ENCODE results near the gene JUNB. TPM values are rescaled to one million over a fixed set of nuclear protein-coding genes. Genes with fewer than 3 reads are reported as not detected.

The JUNB gene
- total and polyA plus RNA-seq, 5 donors from 2014 or later = 582 to 2,802 (median 812) TPM

DNA sequence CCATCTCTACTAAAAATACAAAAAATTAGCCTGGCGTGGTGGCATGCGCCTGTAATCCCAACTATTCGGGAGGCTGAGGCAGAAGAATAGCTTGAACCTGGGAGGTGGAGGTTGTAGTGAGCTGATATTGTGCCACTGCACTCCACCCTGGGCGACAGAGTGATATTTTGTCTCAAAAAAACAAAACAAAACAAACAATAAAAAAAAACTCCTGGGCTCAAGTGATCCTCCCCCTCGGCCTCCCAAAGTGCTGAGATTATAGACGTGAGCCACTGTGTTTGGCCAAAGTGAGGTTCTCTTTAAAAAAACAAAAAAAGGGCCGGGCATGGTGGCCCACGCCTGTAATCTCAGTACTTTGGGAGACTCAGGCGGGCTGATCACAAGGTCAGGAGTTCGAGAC, 3.8 kb upstream of the JUNB start:
- DNase-seq (no peak), ATAC-seq (ENCODE audit: low read depth in 2 of 2) (no peak)
- Histone ChIP-seq H3K4me3 (ENCODE audit: low read depth, low read length) (no peak overlapping the region), H3K36me3 (ENCODE audit: control insufficient read depth, insufficient read depth, low read length) (no peaks in the 10 kb centered on the region), H3K27me3 (ENCODE audit: control insufficient read depth, insufficient read depth, low read length) (no peaks in the 10 kb centered on the region), H3K27ac (ENCODE audit: insufficient read depth, low read length, poor library complexity, severe bottlenecking) (peak overlapping the region; percentile 41), H3K4me1 (ENCODE audit: control insufficient read depth, insufficient read depth, low read length, poor library complexity, severe bottlenecking) (peaks cover 68% of the 10 kb centered on the region), H3K9me3 (ENCODE audit: control insufficient read depth in 2 of 2, low read length in 2 of 2) (no peaks in the 10 kb centered on the region)
- no peaks in the 10 kb centered on the region for H3K36me3 Mint-ChIP-seq
- H3K4me1 Mint-ChIP-seq = peaks cover 0 to 26% (median 14%) of the 10 kb centered on the region in 4 donors
- peaks cover 15% of the 10 kb centered on the region for H3K27me3 Mint-ChIP-seq
- peaks cover 0 to 3% (median 0%) of the 10 kb centered on the region in 7 donors for H3K9me3 Mint-ChIP-seq
- no peak overlapping the region for H3K4me3 Mint-ChIP-seq
- H3K27ac Mint-ChIP-seq = peak overlapping the region in 2 of 3 donors; percentile 90 to 93

DNA sequence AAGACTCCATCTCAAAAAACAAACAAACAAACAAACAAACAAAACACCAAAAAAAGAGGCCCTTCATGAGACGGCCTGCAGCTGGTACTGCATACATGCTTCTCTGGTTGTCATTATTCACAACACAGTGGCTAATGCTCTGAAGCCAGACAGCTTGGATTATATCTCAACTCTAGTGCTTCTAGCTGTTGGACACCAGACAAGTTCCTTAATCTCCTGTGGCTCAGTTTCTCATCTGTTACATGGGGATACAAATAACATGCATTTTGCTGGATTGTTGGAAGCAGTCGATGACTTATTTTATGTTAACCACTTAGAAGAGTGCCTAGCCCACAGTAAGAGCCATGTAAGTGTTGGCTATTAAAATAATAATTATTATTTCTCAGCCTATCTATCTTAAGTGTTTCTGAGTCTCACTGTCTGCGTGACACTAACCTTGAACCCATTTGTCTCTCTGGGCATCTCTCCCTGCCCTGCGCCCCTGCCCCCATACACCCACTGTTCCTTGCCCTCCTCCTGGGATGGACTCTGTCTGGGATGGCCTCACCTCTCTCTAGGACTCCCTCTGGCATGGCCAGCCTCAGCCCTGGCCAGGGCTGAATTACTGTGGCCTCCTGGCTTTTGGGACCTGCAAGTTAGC, 3.1 kb upstream of the JUNB start:
- peak overlapping the region; percentile 100 for H3K27ac ChIP-seq (ENCODE audit: insufficient read depth, low read length, poor library complexity, severe bottlenecking)
- peaks cover 18% of the 10 kb centered on the region for H3K27me3 Mint-ChIP-seq
- DNase-seq (no peak), ATAC-seq (ENCODE audit: low read depth in 2 of 2) (no peak)
- peaks cover 0 to 9% (median 0%) of the 10 kb centered on the region in 7 donors for H3K9me3 Mint-ChIP-seq
- H3K27ac Mint-ChIP-seq = peak overlapping the region; percentile 93 to 95 (median 94)
- no peak overlapping the region for H3K4me3 ChIP-seq (ENCODE audit: low read depth, low read length)
- peak overlapping the region in 3 of 4 donors; percentile 82 to 84 (median 82) for H3K4me3 Mint-ChIP-seq
- H3K9me3 ChIP-seq (ENCODE audit: control insufficient read depth in 2 of 2, low read length in 2 of 2) = no peaks in the 10 kb centered on the region
- H3K36me3 ChIP-seq (ENCODE audit: control insufficient read depth, insufficient read depth, low read length) = no peaks in the 10 kb centered on the region
- H3K4me1 Mint-ChIP-seq = peaks cover 0 to 26% (median 15%) of the 10 kb centered on the region in 4 donors
- no peaks in the 10 kb centered on the region for H3K27me3 ChIP-seq (ENCODE audit: control insufficient read depth, insufficient read depth, low read length)
- no peaks in the 10 kb centered on the region for H3K36me3 Mint-ChIP-seq
- H3K4me1 ChIP-seq (ENCODE audit: control insufficient read depth, insufficient read depth, low read length, poor library complexity, severe bottlenecking) = peaks cover 64% of the 10 kb centered on the region

DNA sequence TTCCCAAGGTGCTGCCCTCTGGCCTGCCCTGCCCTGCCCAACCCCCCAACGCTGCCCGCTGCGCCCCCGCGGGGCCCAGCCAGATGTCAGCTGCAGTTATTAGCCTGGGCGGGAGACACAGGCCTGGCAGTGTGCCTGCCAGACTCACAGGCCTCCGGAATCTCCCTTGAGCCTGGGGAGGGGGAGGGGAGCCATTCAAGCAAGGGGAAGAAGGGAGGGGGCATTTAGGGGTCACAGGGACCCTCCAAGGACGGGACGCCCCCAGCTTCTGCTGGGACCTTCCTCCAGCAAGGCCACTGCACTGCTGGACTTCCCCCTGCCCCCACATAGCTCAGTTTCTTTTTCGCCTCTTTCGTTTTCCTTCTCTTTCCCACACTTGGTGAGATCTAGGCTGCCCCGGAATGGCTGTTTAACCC, 2.6 kb upstream of the JUNB start:
- Mint-ChIP-seq H3K4me3 (peak overlapping the region; percentile 82 to 85 (median 83)), H3K27me3 (peaks cover 21% of the 10 kb centered on the region), H3K9me3 (peaks cover 0 to 11% (median 0%) of the 10 kb centered on the region in 7 donors), H3K36me3 (no peaks in the 10 kb centered on the region), H3K4me1 (peaks cover 0 to 26% (median 13%) of the 10 kb centered on the region in 4 donors), H3K27ac (peak overlapping the region; percentile 93 to 95 (median 94))
- Histone ChIP-seq H3K4me1 (ENCODE audit: control insufficient read depth, insufficient read depth, low read length, poor library complexity, severe bottlenecking) (peaks cover 61% of the 10 kb centered on the region), H3K36me3 (ENCODE audit: control insufficient read depth, insufficient read depth, low read length) (no peaks in the 10 kb centered on the region), H3K27me3 (ENCODE audit: control insufficient read depth, insufficient read depth, low read length) (no peaks in the 10 kb centered on the region), H3K27ac (ENCODE audit: insufficient read depth, low read length, poor library complexity, severe bottlenecking) (peak overlapping the region; percentile 100), H3K4me3 (ENCODE audit: low read depth, low read length) (peak overlapping the region; percentile 53), H3K9me3 (ENCODE audit: control insufficient read depth in 2 of 2, low read length in 2 of 2) (no peaks in the 10 kb centered on the region)
- ATAC-seq (ENCODE audit: low read depth in 2 of 2) = no peak
- peak in 2 of 3 donors; percentile 46 to 55 for DNase-seq

- H3K36me3 ChIP-seq (ENCODE audit: control insufficient read depth, insufficient read depth, low read length) = no peaks in the 10 kb centered on the region
- no peaks in the 10 kb centered on the region for H3K9me3 ChIP-seq (ENCODE audit: control insufficient read depth in 2 of 2, low read length in 2 of 2)
- Mint-ChIP-seq H3K36me3 (no peaks in the 10 kb centered on the region), H3K27ac (peak overlapping the region; percentile 93 to 95 (median 94)), H3K4me1 (peaks cover 4 to 29% (median 16%) of the 10 kb centered on the region in 4 donors), H3K9me3 (peaks cover 0 to 14% (median 0%) of the 10 kb centered on the region in 7 donors), H3K27me3 (peaks cover 25% of the 10 kb centered on the region), H3K4me3 (peak overlapping the region; percentile 82 to 100 (median 90))
- H3K27ac ChIP-seq (ENCODE audit: insufficient read depth, low read length, poor library complexity, severe bottlenecking) = peak overlapping the region; percentile 100
- ATAC-seq (ENCODE audit: low read depth in 2 of 2) (no peak), DNase-seq (peak in 1 of 3 donors; percentile 31)
- peaks cover 61% of the 10 kb centered on the region for H3K4me1 ChIP-seq (ENCODE audit: control insufficient read depth, insufficient read depth, low read length, poor library complexity, severe bottlenecking)
- H3K27me3 ChIP-seq (ENCODE audit: control insufficient read depth, insufficient read depth, low read length) = no peaks in the 10 kb centered on the region
- H3K4me3 ChIP-seq (ENCODE audit: low read depth, low read length) = peak overlapping the region; percentile 53
Observed at GRCh38 chr19:12789098-12789903, 2.0 kb upstream of the JUNB start.

- DNase-seq (peak; percentile 89 to 97 (median 91)), ATAC-seq (ENCODE audit: low read depth in 2 of 2) (peak; percentile 33 to 45)
- Histone ChIP-seq H3K36me3 (ENCODE audit: control insufficient read depth, insufficient read depth, low read length) (no peaks in the 10 kb centered on the region), H3K9me3 (ENCODE audit: control insufficient read depth in 2 of 2, low read length in 2 of 2) (no peaks in the 10 kb centered on the region), H3K4me1 (ENCODE audit: control insufficient read depth, insufficient read depth, low read length, poor library complexity, severe bottlenecking) (peaks cover 61% of the 10 kb centered on the region), H3K4me3 (ENCODE audit: low read depth, low read length) (peak overlapping the region; percentile 89), H3K27me3 (ENCODE audit: control insufficient read depth, insufficient read depth, low read length) (no peaks in the 10 kb centered on the region), H3K27ac (ENCODE audit: insufficient read depth, low read length, poor library complexity, severe bottlenecking) (peak overlapping the region; percentile 100)
- Mint-ChIP-seq H3K36me3 (no peaks in the 10 kb centered on the region), H3K4me3 (peak overlapping the region; percentile 95 to 100 (median 97)), H3K27ac (peak overlapping the region; percentile 99 to 100 (median 99)), H3K27me3 (peaks cover 27% of the 10 kb centered on the region), H3K9me3 (peaks cover 0 to 14% (median 0%) of the 10 kb centered on the region in 7 donors), H3K4me1 (peaks cover 9 to 37% (median 21%) of the 10 kb centered on the region in 4 donors)
Observed at GRCh38 chr19:12789904-12790619, 1.2 kb upstream of the JUNB start.

DNA sequence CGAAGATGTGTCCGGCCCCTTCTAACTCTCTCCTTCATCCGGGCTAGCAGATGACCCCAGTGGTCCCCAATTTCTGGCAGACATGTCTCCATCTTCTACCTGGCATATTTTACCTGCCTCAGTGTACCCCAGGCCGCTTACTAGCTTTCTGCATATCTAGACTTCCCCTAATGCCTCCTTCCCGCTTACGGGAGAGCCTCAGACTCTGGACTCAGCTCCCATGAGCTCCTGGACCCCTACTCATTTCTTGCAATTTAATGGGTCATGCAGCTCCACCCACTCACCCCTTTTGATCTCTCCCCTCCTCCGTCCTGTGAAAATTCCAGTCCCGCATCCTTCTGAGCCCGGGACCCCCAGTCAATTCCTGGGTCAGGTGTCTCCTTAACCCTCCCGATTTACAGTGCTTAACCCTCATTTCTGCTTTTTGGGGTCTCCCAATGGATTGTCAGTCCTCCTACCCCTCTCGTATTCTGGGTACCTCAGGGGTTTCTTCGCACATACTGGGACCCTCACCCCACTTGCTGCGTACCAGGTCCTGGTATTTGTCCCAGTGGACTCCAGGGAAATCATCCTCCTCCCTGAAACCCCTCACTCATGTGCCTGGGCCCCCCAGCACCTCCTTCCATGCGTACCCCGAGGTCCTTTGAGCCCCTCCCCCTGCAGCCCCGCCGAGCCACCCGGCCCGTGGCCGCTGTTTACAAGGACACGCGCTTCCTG, 500 bp upstream of the JUNB start:
- Histone ChIP-seq H3K9me3 (ENCODE audit: control insufficient read depth in 2 of 2, low read length in 2 of 2) (no peaks in the 10 kb centered on the region), H3K4me1 (ENCODE audit: control insufficient read depth, insufficient read depth, low read length, poor library complexity, severe bottlenecking) (peaks cover 60% of the 10 kb centered on the region), H3K27me3 (ENCODE audit: control insufficient read depth, insufficient read depth, low read length) (no peaks in the 10 kb centered on the region), H3K4me3 (ENCODE audit: low read depth, low read length) (peak overlapping the region; percentile 89), H3K27ac (ENCODE audit: insufficient read depth, low read length, poor library complexity, severe bottlenecking) (peak overlapping the region; percentile 100), H3K36me3 (ENCODE audit: control insufficient read depth, insufficient read depth, low read length) (no peaks in the 10 kb centered on the region)
- DNase-seq = no peak
- H3K27me3 Mint-ChIP-seq = peaks cover 27% of the 10 kb centered on the region
- H3K4me1 Mint-ChIP-seq = peaks cover 9 to 41% (median 25%) of the 10 kb centered on the region in 4 donors
- no peaks in the 10 kb centered on the region for H3K36me3 Mint-ChIP-seq
- H3K4me3 Mint-ChIP-seq = peak overlapping the region; percentile 95 to 100 (median 97)
- no peak for ATAC-seq (ENCODE audit: low read depth in 2 of 2)
- peak overlapping the region; percentile 99 to 100 (median 99) for H3K27ac Mint-ChIP-seq
- peaks cover 0 to 14% (median 0%) of the 10 kb centered on the region in 7 donors for H3K9me3 Mint-ChIP-seq

Measured in CD4-positive, CD25-positive, alpha-beta regulatory T cell (primary cell).